Vagina (tissue), 2 donors: Measurements from ENCODE around the gene GCH1. TPM values are rescaled to one million over a fixed set of nuclear protein-coding genes. Genes with fewer than 3 reads are reported as not detected.

Experiments
- DNase-seq, 2 donors: peaks; one replicate each; pipeline ENCODE4 v3.0.0-alpha.2; 2017; ENCODE audit errors: extremely low spot score in 2 of 2
- H3K27ac ChIP-seq: fragments of 200-600 bp; sonication (generic); one replicate; pipeline ENCODE4 v1.5.1; 2019
- H3K27me3 ChIP-seq: fragments of 200-600 bp; sonication (generic); one replicate; pipeline ENCODE4 v1.5.1; 2019
- H3K36me3 ChIP-seq, 2 donors: fragments of 200-600 bp; sonication (generic); one replicate each; pipeline ENCODE4 v1.5.1; 2017 to 2019
- H3K4me1 ChIP-seq: fragments of 200-600 bp; sonication (generic); one replicate; pipeline ENCODE4 v1.5.1; 2019
- H3K4me3 ChIP-seq, 2 donors: fragments of 200-600 bp; sonication (generic); 1 replicate in 1 of 2; 2 replicates in 1 of 2; pipeline ENCODE4 v1.5.1; 2016 to 2019
- H3K9me3 ChIP-seq: fragments of 200-600 bp; sonication (generic); one replicate; pipeline ENCODE4 v1.5.1; 2019
- POLR2A ChIP-seq, 2 donors: fragments of 450-650 bp; IDR thresholded peaks; one replicate each; pipeline ENCODE4 v1.6.1; 2017; ENCODE audit warnings: antibody characterized with exemption in 2 of 2, mild to moderate bottlenecking in 2 of 2, moderate library complexity in 2 of 2
- POLR2AphosphoS5 ChIP-seq, 2 donors: sonication (generic); formaldehyde crosslinking; IDR thresholded peaks; one replicate each; pipeline ENCODE4 v1.9.0; 2017; ENCODE audit warnings: antibody characterized with exemption in 2 of 2, mild to moderate bottlenecking in 2 of 2, low read depth in 1 of 2; ENCODE audit not compliant: insufficient read depth in 1 of 2
- intact Hi-C: fragments of 100-400 bp; cut with DNase I; formaldehyde crosslinking; loops from one replicate; pipeline ENCODE4 v1.15.1; 2023
- total RNA-seq: library from RNA; depleted of rRNA; stranded (reverse); fragments of >200 nt; gene quantifications from one replicate; pipeline ENCODE4 v1.2.3, GENCODE V29; 2016
- TF ChIP-seq, protein P1 (sequence below), 3 experiments: fragments of 450-650 bp in 2 of 3; fragments of 200-600 bp in 1 of 3; sonication (generic) in 1 of 3; IDR thresholded peaks; one replicate each; pipeline ENCODE4 v1.5.1; 2017 to 2019; ENCODE audit warnings: antibody characterized with exemption in 3 of 3, mild to moderate bottlenecking in 2 of 3, moderate library complexity in 2 of 3

GCH1 gene
- total RNA-seq, 1 donor from 2014 or later, result 22.1 TPM

GRCh38 chr14:54893151-54893760, 9.4 kb downstream of the GCH1 start:
- intact Hi-C loops, result no loop called here
- TF ChIP-seq POLR2A (IDR thresholded peaks at IDR 0.05) (no peak), POLR2AphosphoS5 (IDR thresholded peaks at IDR 0.05; ENCODE audit: insufficient read depth in 1 of 2, low read depth in 1 of 2) (no peak)
- TF ChIP-seq, protein P1, sequence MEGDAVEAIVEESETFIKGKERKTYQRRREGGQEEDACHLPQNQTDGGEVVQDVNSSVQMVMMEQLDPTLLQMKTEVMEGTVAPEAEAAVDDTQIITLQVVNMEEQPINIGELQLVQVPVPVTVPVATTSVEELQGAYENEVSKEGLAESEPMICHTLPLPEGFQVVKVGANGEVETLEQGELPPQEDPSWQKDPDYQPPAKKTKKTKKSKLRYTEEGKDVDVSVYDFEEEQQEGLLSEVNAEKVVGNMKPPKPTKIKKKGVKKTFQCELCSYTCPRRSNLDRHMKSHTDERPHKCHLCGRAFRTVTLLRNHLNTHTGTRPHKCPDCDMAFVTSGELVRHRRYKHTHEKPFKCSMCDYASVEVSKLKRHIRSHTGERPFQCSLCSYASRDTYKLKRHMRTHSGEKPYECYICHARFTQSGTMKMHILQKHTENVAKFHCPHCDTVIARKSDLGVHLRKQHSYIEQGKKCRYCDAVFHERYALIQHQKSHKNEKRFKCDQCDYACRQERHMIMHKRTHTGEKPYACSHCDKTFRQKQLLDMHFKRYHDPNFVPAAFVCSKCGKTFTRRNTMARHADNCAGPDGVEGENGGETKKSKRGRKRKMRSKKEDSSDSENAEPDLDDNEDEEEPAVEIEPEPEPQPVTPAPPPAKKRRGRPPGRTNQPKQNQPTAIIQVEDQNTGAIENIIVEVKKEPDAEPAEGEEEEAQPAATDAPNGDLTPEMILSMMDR (IDR thresholded peaks at IDR 0.05), result peak in 1 of 3 experiments; percentile 60

DNA sequence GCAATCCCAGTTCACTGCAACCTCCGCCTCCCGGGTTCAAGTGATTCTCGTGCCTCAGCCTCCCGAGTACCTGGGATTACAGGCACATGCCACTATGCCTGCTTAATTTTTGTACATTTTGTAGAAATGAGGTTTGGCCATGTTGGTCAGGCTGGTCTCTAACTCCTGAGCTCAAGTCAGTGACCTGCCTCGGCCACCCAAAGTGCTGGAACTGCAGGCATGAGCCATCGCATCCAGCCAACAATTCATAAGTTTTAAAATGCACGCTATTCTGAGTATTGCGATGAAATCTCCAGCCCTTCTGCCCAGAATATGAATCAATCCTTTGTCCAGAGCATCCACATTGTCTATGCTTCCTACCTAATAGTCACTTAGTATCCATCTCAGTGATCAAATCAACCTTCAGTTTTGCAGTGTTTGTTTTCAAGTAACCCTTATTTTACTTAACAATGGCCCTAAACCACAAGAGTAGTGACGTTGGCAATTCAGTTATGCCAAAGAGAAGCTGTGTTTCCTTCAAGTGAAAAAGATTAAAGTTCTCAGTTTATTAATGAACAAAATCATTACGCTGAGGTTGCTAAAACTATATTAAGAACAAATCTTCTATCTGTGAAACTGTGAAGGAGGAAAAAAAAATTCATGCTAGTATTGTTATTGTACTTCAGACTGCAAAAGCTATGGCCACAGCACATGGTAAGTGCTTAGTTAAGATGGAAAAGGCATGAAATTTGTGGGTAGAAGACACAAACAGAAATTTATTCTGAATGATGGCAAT, 11.0 kb downstream of the GCH1 start:
- Histone ChIP-seq H3K27ac (no peak overlapping the region), H3K36me3 (no peaks in the 10 kb centered on the region), H3K9me3 (no peaks in the 10 kb centered on the region), H3K4me3 (no peak overlapping the region), H3K27me3 (no peaks in the 10 kb centered on the region), H3K4me1 (no peaks in the 10 kb centered on the region)
- intact Hi-C loops, result no loop called here
- no peak for DNase-seq
- TF ChIP-seq, protein P1 (IDR thresholded peaks at IDR 0.05), result no peak
- TF ChIP-seq POLR2A (IDR thresholded peaks at IDR 0.05) (no peak), POLR2AphosphoS5 (IDR thresholded peaks at IDR 0.05; ENCODE audit: insufficient read depth in 1 of 2, low read depth in 1 of 2) (no peak)

More at GRCh38 chr14:54893151-54893760, 9.4 kb downstream of the GCH1 start:
- Histone ChIP-seq H3K27me3 (no peaks in the 10 kb centered on the region), H3K36me3 (no peaks in the 10 kb centered on the region), H3K9me3 (no peaks in the 10 kb centered on the region), H3K27ac (no peak overlapping the region), H3K4me1 (no peaks in the 10 kb centered on the region), H3K4me3 (no peak overlapping the region)
- no peak for DNase-seq

GRCh38 chr14:54890788-54891187, 11.8 kb downstream of the GCH1 start:
- intact Hi-C loops, result no loop called here
- TF ChIP-seq, protein P1 (IDR thresholded peaks at IDR 0.05), result no peak
- TF ChIP-seq POLR2A (IDR thresholded peaks at IDR 0.05) (no peak), POLR2AphosphoS5 (IDR thresholded peaks at IDR 0.05; ENCODE audit: insufficient read depth in 1 of 2, low read depth in 1 of 2) (no peak)
- H3K4me1 ChIP-seq, result no peaks in the 10 kb centered on the region
- no peaks in the 10 kb centered on the region for H3K36me3 ChIP-seq
- no peak overlapping the region for H3K27ac ChIP-seq
- DNase-seq, result no peak
- no peaks in the 10 kb centered on the region for H3K9me3 ChIP-seq
- H3K4me3 ChIP-seq, result no peak overlapping the region
- no peaks in the 10 kb centered on the region for H3K27me3 ChIP-seq

GRCh38 chr14:54889919-54890318, 12.7 kb downstream of the GCH1 start:
- no peak for TF ChIP-seq POLR2AphosphoS5 (IDR thresholded peaks at IDR 0.05; ENCODE audit: insufficient read depth in 1 of 2, low read depth in 1 of 2)
- TF ChIP-seq, protein P1 (IDR thresholded peaks at IDR 0.05), result no peak
- no peak for TF ChIP-seq POLR2A (IDR thresholded peaks at IDR 0.05)
- no peaks in the 10 kb centered on the region for H3K9me3 ChIP-seq
- H3K4me3 ChIP-seq, result no peak overlapping the region
- no peaks in the 10 kb centered on the region for H3K27me3 ChIP-seq
- no peak for DNase-seq
- no peak overlapping the region for H3K27ac ChIP-seq
- H3K4me1 ChIP-seq, result no peaks in the 10 kb centered on the region
- H3K36me3 ChIP-seq, result no peaks in the 10 kb centered on the region
- intact Hi-C loops, result no loop called here

DNA sequence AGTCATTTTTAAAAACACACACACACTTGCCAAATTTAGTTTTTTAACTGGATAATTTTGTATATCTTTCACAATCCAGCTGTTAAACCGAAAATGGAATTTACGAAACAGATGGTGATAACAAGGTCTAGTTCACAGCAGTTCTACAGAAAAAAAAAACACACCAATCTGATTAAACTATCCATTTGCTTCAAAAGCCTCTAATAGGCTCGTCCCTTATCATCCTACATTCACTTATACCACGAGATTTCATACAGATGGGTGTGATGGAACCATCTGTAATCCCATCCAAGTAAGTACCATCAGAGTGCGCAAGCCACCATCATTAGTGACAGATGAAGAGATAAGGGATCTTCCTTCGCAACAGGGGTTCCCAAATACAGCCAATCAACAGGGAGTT, 20.1 kb downstream of the GCH1 start:
- Histone ChIP-seq H3K27me3 (no peaks in the 10 kb centered on the region), H3K36me3 (no peaks in the 10 kb centered on the region), H3K27ac (peak overlapping the region; percentile 76), H3K4me3 (no peak overlapping the region), H3K9me3 (no peaks in the 10 kb centered on the region), H3K4me1 (no peaks in the 10 kb centered on the region)
- intact Hi-C loops, result no loop called here
- no peak for DNase-seq
- TF ChIP-seq, protein P1 (IDR thresholded peaks at IDR 0.05), result no peak
- TF ChIP-seq POLR2AphosphoS5 (IDR thresholded peaks at IDR 0.05; ENCODE audit: insufficient read depth in 1 of 2, low read depth in 1 of 2) (no peak), POLR2A (IDR thresholded peaks at IDR 0.05) (no peak)
